Measurements from ENCODE around the gene CDKN2D. TPM values are rescaled to one million over a fixed set of nuclear protein-coding genes. Genes with fewer than 3 reads are reported as not detected.
A peak's percentile ranks its signal among the peaks of the same experiment; 100 is the strongest.

CDKN2D gene
- total and polyA plus RNA-seq, 2 of the 13 experiments (the other 11 are each of a cell fraction or from before 2014, with no cell fraction given): 5.4 to 8.6 TPM

DNA sequence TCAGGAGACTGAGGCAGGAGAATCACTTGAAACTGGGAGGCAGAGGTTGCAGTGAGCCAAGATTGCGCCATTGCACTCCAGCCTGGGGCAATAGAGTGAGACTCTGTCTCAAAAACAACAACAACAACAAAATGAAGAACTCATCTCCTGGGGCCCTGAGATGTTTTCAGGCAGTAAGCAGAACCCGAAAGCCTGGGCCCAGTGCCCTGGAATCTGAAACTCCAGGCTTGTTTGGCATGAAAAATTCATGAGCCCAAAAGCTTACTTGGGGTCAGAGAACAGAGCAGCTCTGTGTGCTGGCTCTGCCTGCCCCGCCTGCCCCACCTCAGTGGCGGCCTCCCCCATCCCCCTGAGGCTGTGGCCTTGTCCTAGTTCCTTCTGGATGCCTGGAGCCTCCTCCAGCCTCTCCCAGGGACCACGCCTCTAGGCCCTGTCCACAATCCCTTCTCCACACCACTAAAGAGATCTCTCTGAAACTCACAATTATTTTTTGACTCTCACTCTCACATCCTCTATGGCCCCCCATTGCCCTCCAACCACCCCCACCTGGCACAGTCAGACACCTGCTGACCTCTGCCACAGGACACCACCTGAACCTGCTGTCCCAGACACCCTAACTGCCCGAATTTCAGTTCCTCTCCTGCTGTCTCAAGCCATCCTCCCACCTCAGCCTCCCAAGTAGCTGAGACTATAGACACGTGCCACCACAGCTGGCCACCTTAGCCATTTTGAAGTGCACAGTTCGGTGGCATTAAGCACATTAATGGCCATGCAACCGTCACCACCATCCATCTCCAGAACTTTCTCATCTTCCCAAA is 25.2 kb upstream of the CDKN2D start:
- ChIA-PET CTCF (ENCODE audit: low intra/inter-chr PET ratio, low total read pairs) (no interaction called here), POLR2A (no interaction called here)
- Histone ChIP-seq H3K27ac (ENCODE audit: extremely low read length, insufficient read depth, low read length) (no peak overlapping the region), H3K79me2 (ENCODE audit: insufficient read depth, low read length) (no peaks in the 10 kb centered on the region), H4K20me1 (ENCODE audit: insufficient read depth, low read length) (no peaks in the 10 kb centered on the region), H3K36me3 (replicated peaks in 1 of 2; ENCODE audit: control insufficient read depth in 1 of 2, insufficient read depth in 2 of 2, low read length in 2 of 2) (no peaks in the 10 kb centered on the region), H3K4me1 (ENCODE audit: insufficient read depth, low read length) (peaks cover 12% of the 10 kb centered on the region), H3K4me3 (replicated peaks in 1 of 3; ENCODE audit: insufficient read depth in 1 of 3, low read depth in 2 of 3, low read length in 3 of 3) (no peak overlapping the region), H3K4me2 (ENCODE audit: low read depth, low read length) (peak overlapping the region; percentile 18; the same call in 1 of the 2 replicates), H3K27me3 (ENCODE audit: control insufficient read depth in 1 of 2, insufficient read depth in 2 of 2, low read length in 2 of 2) (peaks cover 0 to 6% of the 10 kb centered on the region in 2 experiments; a peak in 2 of 5 replicates), H3K9me3 (ENCODE audit: low read length) (no peaks in the 10 kb centered on the region), H2AFZ (ENCODE audit: low read length) (no peak overlapping the region), H3K9ac (ENCODE audit: insufficient read depth, low read depth, low read length) (no peak overlapping the region)
- DNase-seq (ENCODE audit: low spot score): no peak
- in situ Hi-C loops (cut with HindIII; ENCODE audit: extremely low pct_ligation_motif_present, low pct_unique_long_range_greater_than_20kb): no loop called here
- peak; percentile 43 for ATAC-seq
- BruUV-seq (replicated peaks): no TSS peak
- TF ChIP-seq E2F2 (CRISPR knock-in tag; IDR thresholded peaks at IDR 0.05; ENCODE audit: borderline replicate concordance): no peak
- TF ChIP-seq ZMAT3 (CRISPR knock-in tag; conservative IDR thresholded peaks at IDR 0.05): no peak
- TF ChIP-seq NCOA1 (CRISPR knock-in tag; IDR thresholded peaks at IDR 0.05): no peak
- TF ChIP-seq FOXA3 (CRISPR knock-in tag; IDR thresholded peaks at IDR 0.05): no peak
- no peak for TF ChIP-seq MTA3 (CRISPR knock-in tag; IDR thresholded peaks at IDR 0.05)
- TF ChIP-seq BHLHE40 (IDR thresholded peaks at IDR 0.05; ENCODE audit: low read length): no peak
- TF ChIP-seq ZNF30 (CRISPR knock-in tag; IDR thresholded peaks at IDR 0.05): no peak
- no peak for TF ChIP-seq DNMT1 (CRISPR knock-in tag; IDR thresholded peaks at IDR 0.05)
- no peak for FAIRE-seq
- WGBS (ENCODE audit: low lambda C conversion rate): 8% methylated on average over 7 of the region's 9 CpGs
- intact Hi-C loops (cut with micrococcal nuclease; ENCODE audit: unreplicated experiment): no loop called here

Data from HepG2 (cell line).